Progenitor cell of endocrine pancreas (in vitro differentiated cells): ENCODE data around the gene MFSD2A. TPM values are rescaled to one million over a fixed set of nuclear protein-coding genes. Genes with fewer than 3 reads are reported as not detected.
"Not testable (repeated sequence)": the region's sequence is repeated elsewhere in the genome, so short reads cannot be mapped to it uniquely, and the experiment has no call there.

Experiments used
- DNase-seq: peaks from one replicate; pipeline ENCODE4 v3.0.0; 2021; ENCODE audit warnings: low spot score; ENCODE audit not compliant: unreplicated experiment
- H3K27ac Mint-ChIP-seq: 2 replicates; pipeline ENCODE4 v1.8.0; 2021; ENCODE audit warnings: mild to moderate bottlenecking, moderate library complexity, mixed read lengths
- H3K27me3 Mint-ChIP-seq: 2 replicates; pipeline ENCODE4 v1.8.0; 2021; ENCODE audit warnings: mixed read lengths
- H3K36me3 Mint-ChIP-seq: 2 replicates; pipeline ENCODE4 v1.8.0; 2022; ENCODE audit warnings: mixed read lengths; ENCODE audit not compliant: insufficient read depth
- H3K4me1 Mint-ChIP-seq: 2 replicates; pipeline ENCODE4 v1.8.0; 2021; ENCODE audit warnings: low read depth, mixed read lengths
- H3K4me3 Mint-ChIP-seq: 2 replicates; pipeline ENCODE4 v1.8.0; 2021; ENCODE audit warnings: low read depth, mild to moderate bottlenecking, moderate library complexity, mixed read lengths
- H3K9me3 Mint-ChIP-seq: 2 replicates; pipeline ENCODE4 v1.8.0; 2021; ENCODE audit warnings: low read depth, mixed read lengths
- total RNA-seq: library from RNA; stranded (reverse); gene quantifications from 2 replicates; pipeline ENCODE4 v1.2.1, GENCODE V29; 2021
- TF ChIP-seq, protein P1 (sequence below): fragments of 200-600 bp; sonication (generic); IDR thresholded peaks from one replicate; pipeline ENCODE4 v1.5.0; 2021; ENCODE audit warnings: antibody characterized with exemption, mild to moderate bottlenecking; ENCODE audit not compliant: unreplicated experiment

Gene MFSD2A
- total RNA-seq, 1 donor from 2014 or later = 1.8 TPM

- DNase-seq = no peak
- Mint-ChIP-seq H3K27me3 (no peaks in the 10 kb centered on the region), H3K4me1 (peaks cover 5% of the 10 kb centered on the region), H3K4me3 (no peak overlapping the region), H3K9me3 (no peaks in the 10 kb centered on the region), H3K36me3 (no peaks in the 10 kb centered on the region), H3K27ac (no peak overlapping the region)
- TF ChIP-seq, protein P1, sequence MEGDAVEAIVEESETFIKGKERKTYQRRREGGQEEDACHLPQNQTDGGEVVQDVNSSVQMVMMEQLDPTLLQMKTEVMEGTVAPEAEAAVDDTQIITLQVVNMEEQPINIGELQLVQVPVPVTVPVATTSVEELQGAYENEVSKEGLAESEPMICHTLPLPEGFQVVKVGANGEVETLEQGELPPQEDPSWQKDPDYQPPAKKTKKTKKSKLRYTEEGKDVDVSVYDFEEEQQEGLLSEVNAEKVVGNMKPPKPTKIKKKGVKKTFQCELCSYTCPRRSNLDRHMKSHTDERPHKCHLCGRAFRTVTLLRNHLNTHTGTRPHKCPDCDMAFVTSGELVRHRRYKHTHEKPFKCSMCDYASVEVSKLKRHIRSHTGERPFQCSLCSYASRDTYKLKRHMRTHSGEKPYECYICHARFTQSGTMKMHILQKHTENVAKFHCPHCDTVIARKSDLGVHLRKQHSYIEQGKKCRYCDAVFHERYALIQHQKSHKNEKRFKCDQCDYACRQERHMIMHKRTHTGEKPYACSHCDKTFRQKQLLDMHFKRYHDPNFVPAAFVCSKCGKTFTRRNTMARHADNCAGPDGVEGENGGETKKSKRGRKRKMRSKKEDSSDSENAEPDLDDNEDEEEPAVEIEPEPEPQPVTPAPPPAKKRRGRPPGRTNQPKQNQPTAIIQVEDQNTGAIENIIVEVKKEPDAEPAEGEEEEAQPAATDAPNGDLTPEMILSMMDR = no peak
Observed at GRCh38 chr1:39980555-39981313, 25.8 kb downstream of the MFSD2A start.

DNA sequence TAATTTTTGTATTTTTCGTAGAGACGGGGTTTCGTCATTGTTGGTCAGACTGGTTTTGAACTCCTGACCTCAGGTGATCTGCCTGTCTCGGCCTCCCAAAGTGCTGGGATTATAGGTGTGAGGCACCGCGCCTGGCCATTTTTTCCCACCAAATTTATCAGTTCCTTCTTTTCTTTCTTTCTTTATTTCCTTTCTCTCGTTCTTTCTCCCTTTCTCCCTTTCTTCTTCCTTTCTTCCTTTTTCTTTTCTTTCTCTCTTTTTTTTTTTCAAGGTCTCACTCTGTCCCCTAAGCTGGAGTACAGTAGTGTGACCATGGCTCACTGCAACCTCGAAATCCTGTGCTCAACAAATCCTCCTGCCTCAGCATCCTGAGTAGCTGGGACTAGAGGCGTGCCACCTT, 26.4 kb downstream of the MFSD2A start:
- no peak overlapping the region for H3K4me3 Mint-ChIP-seq
- H3K4me1 Mint-ChIP-seq = peaks cover 5% of the 10 kb centered on the region
- DNase-seq = no peak
- TF ChIP-seq, protein P1 = no peak
- H3K27me3 Mint-ChIP-seq = no peaks in the 10 kb centered on the region
- no peaks in the 10 kb centered on the region for H3K9me3 Mint-ChIP-seq
- no peaks in the 10 kb centered on the region for H3K36me3 Mint-ChIP-seq
- no peak overlapping the region for H3K27ac Mint-ChIP-seq

DNA sequence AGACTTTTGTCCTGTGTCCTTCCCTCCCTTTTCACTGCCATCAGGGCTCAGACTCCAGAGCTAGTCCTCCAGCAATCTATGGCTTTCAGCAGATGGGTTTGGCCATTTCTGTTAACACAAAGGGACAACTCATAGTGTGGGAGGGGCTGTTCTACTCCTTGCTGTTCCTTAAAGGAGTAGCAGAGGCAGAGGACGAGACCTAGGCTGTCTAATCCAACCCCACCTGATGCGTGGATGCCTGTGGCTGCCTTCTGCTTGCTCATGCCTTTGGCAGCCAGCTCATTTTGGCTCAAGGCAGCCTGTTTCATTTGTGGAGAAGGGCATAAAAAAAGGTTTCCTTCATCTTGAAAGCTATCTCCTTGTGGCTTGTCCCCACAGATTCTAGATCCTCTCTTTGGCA, 27.0 kb downstream of the MFSD2A start:
- Mint-ChIP-seq H3K27ac (no peak overlapping the region), H3K4me1 (peaks cover 2% of the 10 kb centered on the region), H3K4me3 (no peak overlapping the region), H3K36me3 (no peaks in the 10 kb centered on the region), H3K9me3 (no peaks in the 10 kb centered on the region), H3K27me3 (no peaks in the 10 kb centered on the region)
- TF ChIP-seq, protein P1 = no peak
- DNase-seq = no peak

GRCh38 chr1:39984480-39984879, 29.5 kb downstream of the MFSD2A start:
- H3K27me3 Mint-ChIP-seq, H3K9me3 Mint-ChIP-seq, DNase-seq, H3K27ac Mint-ChIP-seq, H3K4me3 Mint-ChIP-seq, H3K36me3 Mint-ChIP-seq: not testable (repeated sequence)
- H3K4me1 Mint-ChIP-seq = peaks cover 13% of the 10 kb centered on the region

DNA sequence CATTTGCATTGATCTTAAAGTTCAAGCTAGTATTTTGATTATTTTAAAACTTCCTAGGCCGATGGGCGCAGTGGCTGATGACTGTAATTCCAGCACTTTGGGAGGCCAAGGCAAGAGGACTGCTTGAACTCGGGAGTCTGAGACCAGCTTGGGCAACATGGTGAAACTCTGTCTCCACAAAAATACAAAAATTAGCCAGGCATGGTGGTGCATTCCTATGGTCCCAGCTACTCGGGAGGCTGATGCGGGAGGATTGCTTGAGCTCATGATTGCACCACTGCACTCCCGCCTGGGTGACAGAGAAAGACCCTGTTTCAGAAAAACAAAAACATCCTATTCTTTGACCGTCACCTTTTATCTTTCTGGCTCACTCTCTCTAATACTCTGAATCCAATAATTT, 30.0 kb downstream of the MFSD2A start:
- Mint-ChIP-seq H3K27me3 (no peaks in the 10 kb centered on the region), H3K36me3 (no peaks in the 10 kb centered on the region), H3K9me3 (no peaks in the 10 kb centered on the region), H3K4me3 (no peak overlapping the region), H3K4me1 (peaks cover 15% of the 10 kb centered on the region), H3K27ac (no peak overlapping the region)
- TF ChIP-seq, protein P1 = no peak
- no peak for DNase-seq

DNA sequence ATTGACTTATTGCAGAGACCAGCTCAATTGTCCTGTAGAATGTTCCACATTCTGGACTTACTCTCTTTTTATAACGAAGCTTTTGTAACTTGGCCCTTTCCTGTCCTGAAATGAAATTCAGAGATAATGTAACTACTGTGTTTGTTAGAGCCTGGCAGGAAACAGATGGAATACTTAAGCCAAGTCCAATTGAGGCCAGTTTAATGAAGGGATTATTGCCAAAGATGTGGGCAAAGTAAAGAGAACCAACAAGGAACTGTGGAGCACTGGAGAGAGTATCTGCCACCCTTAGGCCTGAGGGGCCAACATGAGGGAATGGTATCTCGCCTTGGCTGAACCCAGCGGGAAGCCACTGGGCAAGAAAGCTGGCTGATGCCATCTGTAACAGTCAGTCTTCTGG, 32.9 kb downstream of the MFSD2A start:
- H3K36me3 Mint-ChIP-seq = no peaks in the 10 kb centered on the region
- H3K27ac Mint-ChIP-seq = no peak overlapping the region
- TF ChIP-seq, protein P1 = no peak
- no peak overlapping the region for H3K4me3 Mint-ChIP-seq
- no peaks in the 10 kb centered on the region for H3K27me3 Mint-ChIP-seq
- no peak for DNase-seq
- H3K4me1 Mint-ChIP-seq = peaks cover 15% of the 10 kb centered on the region
- no peaks in the 10 kb centered on the region for H3K9me3 Mint-ChIP-seq
